Raji (cell line): ENCODE data around the gene CX3CR1.

Source experiments
- POLR2A ChIP-seq: IDR thresholded peaks from 2 replicates; pipeline ENCODE4 v1.6.1; 2011; ENCODE audit warnings: low read depth, low read length, control low read depth; ENCODE audit not compliant: insufficient read depth

CX3CR1 gene

GRCh38 chr3:39280571-39280970, 735 bp upstream of the CX3CR1 start:
- no peak for TF ChIP-seq POLR2A

DNA sequence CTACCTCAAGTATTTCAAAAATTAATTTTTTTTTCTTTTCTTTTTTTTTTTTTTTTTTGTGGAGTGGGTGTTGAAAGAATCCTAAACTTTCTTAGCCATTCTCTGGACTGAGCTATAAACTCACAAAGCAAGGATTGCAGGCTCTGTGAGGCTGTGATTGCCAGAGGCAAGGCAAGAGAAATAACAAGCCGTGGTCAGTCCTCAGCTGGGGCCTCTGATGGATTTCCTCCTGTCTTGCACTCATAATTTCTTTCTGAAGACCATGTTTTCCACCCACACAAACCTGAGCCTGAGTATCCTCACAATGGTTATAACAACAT, 1.3 kb downstream of the CX3CR1 start:
- TF ChIP-seq POLR2A, result no peak

GRCh38 chr3:39277893-39278615, 1.8 kb downstream of the CX3CR1 start:
- no peak for TF ChIP-seq POLR2A

DNA sequence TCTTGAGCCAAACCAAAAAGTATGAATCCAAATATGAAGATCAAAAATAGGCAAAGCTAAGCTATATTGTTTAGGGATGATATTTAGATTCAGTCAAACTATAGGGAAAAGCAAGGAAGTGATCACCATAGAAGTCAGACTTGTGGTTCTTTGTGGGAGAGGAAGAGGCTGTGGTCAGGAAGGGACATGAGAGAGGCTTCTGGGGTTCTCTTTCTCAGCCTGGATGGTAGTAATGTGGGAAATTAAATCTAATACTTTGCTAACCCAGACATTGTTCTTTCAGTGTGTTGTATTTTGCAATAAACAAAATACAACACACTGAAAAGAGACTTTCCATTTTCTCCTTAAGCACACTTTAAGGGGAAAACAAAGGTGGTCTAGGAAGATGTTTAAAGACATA, 3.1 kb downstream of the CX3CR1 start:
- no peak for TF ChIP-seq POLR2A

DNA sequence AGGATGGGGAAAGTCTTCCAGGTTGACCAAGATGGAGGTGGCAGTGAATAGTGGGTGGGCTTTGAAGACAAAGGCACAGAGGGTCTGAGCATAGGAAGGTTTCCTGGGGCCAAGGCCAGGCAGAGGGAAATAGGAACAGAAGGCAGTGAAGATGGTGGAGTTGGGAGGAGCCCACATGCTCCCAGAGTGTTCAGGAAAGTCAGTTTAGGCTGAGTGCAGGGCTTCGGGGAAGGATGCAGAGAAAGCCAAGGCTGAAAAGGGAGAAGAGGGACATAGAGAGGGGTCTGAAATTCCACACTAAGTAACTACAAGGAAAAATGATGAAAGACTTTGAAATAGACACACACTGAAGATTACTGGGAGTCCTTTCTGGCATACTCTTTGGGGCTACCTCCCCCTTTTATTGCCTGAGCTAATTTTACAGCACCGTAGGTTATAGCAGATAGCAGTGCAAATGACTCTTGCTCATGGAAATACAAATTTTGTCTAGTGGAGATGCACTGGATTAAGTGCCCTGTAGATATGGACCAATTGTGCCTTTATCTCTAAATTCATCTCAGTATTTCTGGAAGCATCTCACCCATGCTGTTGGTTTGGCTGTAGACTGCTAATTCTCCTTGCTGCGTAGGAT, 3.8 kb downstream of the CX3CR1 start:
- no peak for TF ChIP-seq POLR2A

DNA sequence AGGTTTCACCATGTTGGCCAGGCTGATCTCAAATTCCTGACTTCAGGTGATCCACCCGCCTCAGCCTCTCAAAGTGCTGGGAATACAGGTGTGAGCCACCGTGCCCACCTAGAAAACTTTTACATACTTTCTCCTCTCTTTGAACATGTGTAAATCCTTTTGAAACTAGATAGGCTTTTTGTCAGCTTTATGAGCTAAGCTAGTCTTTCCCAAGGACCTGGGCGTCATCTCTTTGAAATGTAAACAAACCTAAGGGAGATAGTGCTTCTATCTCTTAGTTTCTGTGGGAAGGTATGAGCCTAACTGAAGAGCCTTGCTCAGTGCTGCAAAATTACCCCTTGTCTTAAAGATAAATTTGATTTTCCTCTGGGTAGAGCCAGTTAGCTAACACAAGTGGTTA, 4.8 kb downstream of the CX3CR1 start:
- TF ChIP-seq POLR2A, result no peak

- no peak for TF ChIP-seq POLR2A
Observed at GRCh38 chr3:39273119-39273518, 6.7 kb downstream of the CX3CR1 start.

- TF ChIP-seq POLR2A, result no peak
Observed at GRCh38 chr3:39272191-39272590, 7.6 kb downstream of the CX3CR1 start.

- TF ChIP-seq POLR2A, result no peak
Observed at GRCh38 chr3:39271363-39271914, 8.4 kb downstream of the CX3CR1 start.

GRCh38 chr3:39269528-39269927, 10.3 kb downstream of the CX3CR1 start:
- no peak for TF ChIP-seq POLR2A

- TF ChIP-seq POLR2A, result no peak
Observed at GRCh38 chr3:39268549-39268900, 11.3 kb downstream of the CX3CR1 start.

DNA sequence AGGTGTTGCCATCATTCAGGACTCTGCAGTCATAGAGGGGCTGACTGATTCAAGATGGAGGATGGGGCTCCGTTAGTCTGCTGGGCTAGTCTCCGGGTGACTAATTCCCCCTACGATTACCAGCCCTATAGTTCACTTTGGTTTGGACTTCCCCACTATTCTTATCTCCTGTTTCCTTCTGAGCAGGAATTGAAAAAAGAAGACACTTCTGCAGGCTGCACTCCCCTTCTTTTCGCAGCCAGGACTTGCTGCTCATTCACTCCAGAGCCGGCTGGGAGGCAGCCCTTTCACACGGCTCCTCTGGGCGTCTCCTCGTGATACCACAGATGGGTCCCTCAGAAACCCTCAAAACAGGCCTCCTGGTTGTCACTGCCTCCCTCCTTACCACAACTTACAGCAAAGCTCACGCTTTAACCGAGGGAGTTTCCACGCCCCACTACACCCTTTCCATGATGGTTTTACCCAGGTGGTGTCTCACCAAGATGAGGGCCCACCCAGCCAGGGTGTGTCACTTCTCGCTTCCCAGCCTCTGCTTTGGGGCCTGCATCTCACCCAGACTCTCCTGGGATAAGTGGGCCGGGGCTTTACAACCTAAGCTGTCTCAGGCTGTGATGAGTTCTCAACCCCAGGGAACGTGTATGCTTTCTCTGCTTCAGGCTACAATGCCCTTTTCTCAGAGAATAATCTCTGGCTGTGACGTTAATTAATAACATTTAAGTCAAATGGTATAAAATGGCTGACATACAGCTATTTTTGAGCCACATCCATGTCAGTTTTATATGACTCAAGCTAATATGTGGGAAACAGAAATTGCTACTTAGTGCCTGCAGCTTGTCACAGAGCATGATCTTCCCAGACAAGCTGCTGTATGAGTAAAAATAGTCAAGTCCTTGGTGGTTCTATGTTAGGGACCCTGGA, 11.9 kb downstream of the CX3CR1 start:
- TF ChIP-seq POLR2A, result no peak

DNA sequence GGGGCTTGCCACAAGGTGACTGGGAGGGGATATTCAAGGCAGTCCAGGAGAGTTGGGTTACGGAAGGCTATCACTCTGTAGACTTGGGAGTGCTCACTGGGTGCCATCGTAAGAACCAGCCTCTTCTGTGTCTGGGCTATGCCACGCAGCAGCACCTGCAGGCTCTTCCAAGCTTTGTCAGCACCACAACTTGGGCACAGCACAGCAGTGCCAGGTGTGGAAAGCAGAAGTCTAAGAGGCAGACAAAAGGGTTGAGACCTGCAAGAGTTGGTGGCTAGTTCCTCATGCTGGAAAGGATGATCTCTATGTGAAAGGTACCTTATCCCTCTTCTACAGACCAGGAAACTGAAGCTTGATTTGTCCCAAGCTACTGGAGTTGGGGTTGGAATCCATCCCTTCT, 15.8 kb downstream of the CX3CR1 start:
- no peak for TF ChIP-seq POLR2A

DNA sequence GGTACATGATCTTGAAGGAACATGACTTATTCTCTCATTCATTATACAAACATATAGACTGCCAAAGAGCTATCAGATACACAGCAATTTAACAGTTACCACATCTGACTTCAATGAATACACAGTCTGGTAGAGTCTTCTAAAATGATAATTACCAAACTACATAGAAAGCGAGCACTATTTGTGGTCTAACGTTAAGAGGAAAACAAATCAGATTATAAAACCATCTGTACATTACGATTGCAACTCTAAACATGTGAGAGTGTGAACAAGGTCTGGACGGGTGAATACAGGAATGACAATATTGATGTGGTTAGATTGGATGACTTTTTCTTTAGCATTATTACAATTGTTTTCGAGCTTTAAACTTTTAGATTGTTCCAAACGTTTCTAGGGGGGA, 16.3 kb downstream of the CX3CR1 start:
- no peak for TF ChIP-seq POLR2A

DNA sequence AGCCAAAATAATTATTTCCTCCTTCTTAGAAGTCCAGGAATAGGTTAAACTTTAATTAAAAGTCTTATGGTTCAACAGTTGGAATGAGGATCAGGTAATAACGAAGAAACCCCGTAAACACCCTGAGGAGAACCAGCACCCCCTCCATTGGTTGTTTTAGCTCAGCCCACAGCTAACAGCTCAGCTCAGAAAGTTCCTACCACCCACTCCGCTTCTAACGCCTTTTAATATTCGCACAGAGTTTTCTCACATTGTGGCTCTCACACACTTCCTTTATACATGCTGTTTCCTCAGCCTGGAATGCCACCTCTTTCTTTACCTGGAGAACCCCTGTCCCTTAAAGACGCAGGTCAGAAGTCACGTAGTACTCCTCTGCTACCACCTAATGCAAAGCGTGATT, 17.0 kb downstream of the CX3CR1 start:
- TF ChIP-seq POLR2A, result no peak

GRCh38 chr3:39261726-39262125, 18.1 kb downstream of the CX3CR1 start:
- TF ChIP-seq POLR2A, result no peak
